Ascending aorta (tissue), 2 donors: ENCODE results near the gene BAIAP2L1. TPM values are rescaled to one million over a fixed set of nuclear protein-coding genes. Genes with fewer than 3 reads are reported as not detected.
"Not testable (repeated sequence)": the region's sequence is repeated elsewhere in the genome, so short reads cannot be mapped to it uniquely, and the experiment has no call there.

Source experiments
- DNase-seq, 2 donors: peaks; one replicate each; pipeline ENCODE4 v3.0.0-alpha.2; 2019; ENCODE audit warnings: low spot score in 2 of 2
- H3K27ac ChIP-seq, 2 donors: fragments of 200-600 bp; sonication (generic); one replicate each; pipeline ENCODE4 v1.5.1; 2016 to 2017; ENCODE audit warnings: mild to moderate bottlenecking in 1 of 2
- H3K27me3 ChIP-seq: fragments of 200-600 bp; sonication (generic); one replicate; pipeline ENCODE4 v1.5.1; 2017
- H3K36me3 ChIP-seq, 2 donors: fragments of 200-600 bp; sonication (generic); one replicate each; pipeline ENCODE4 v1.5.1; 2016
- H3K4me1 ChIP-seq, 2 donors: fragments of 200-600 bp; sonication (generic); one replicate each; pipeline ENCODE4 v1.5.1; 2016 to 2017; ENCODE audit warnings: mild to moderate bottlenecking in 1 of 2
- H3K4me3 ChIP-seq, 2 donors: fragments of 200-600 bp; sonication (generic); one replicate each; pipeline ENCODE4 v1.5.1; 2016 to 2017; ENCODE audit warnings: mild to moderate bottlenecking in 1 of 2
- H3K9me3 ChIP-seq, 2 donors: fragments of 200-600 bp; sonication (generic); one replicate each; pipeline ENCODE4 v1.5.1; 2016
- CTCF ChIP-seq, 3 experiments: fragments of 200-600 bp in 2 of 3; fragments of 450-650 bp in 1 of 3; sonication (generic) in 2 of 3; IDR thresholded peaks; one replicate each; pipeline ENCODE4 v1.5.1; 2016 to 2019; ENCODE audit warnings: antibody characterized with exemption in 3 of 3, mild to moderate bottlenecking in 1 of 3, moderate library complexity in 1 of 3
- intact Hi-C: fragments of 100-400 bp; cut with DNase I; formaldehyde crosslinking; loops from one replicate; pipeline ENCODE4 v1.15.1; 2023
- total RNA-seq: library from RNA; depleted of rRNA; stranded (reverse); fragments of >200 nt; gene quantifications from one replicate; pipeline ENCODE4 v1.1.0, GENCODE V29; 2016

The BAIAP2L1 gene
- total RNA-seq, 1 donor from 2014 or later = 2.8 TPM

DNA sequence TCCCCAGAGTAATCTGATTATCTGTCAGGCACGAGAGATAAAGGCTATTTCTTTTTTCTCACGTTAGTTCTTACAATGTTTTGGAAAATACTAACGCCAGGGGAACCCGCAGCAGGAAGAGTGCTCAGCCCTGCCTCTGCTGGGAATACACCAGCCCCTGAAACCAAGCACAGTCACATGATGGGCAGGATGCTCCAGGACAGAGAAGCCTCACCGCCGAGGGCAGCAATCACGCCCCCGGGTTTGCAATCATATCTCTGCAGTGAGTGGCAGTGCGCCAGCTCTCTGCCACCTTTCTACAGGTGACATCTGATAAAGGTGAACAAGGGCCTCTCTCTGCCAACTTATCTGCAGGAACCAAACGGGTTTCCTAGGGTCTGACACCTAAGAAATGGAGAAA is 79.6 kb downstream of the BAIAP2L1 start:
- no peaks in the 10 kb centered on the region for H3K27me3 ChIP-seq
- H3K27ac ChIP-seq = no peak overlapping the region
- H3K9me3 ChIP-seq = peaks cover 0 to 9% of the 10 kb centered on the region in 2 donors
- DNase-seq = no peak
- no peak overlapping the region for H3K4me3 ChIP-seq
- H3K36me3 ChIP-seq = peaks cover 0 to 4% of the 10 kb centered on the region in 2 donors
- intact Hi-C loops = no loop called here
- no peaks in the 10 kb centered on the region for H3K4me1 ChIP-seq
- no peak for TF ChIP-seq CTCF (IDR thresholded peaks at IDR 0.05)

DNA sequence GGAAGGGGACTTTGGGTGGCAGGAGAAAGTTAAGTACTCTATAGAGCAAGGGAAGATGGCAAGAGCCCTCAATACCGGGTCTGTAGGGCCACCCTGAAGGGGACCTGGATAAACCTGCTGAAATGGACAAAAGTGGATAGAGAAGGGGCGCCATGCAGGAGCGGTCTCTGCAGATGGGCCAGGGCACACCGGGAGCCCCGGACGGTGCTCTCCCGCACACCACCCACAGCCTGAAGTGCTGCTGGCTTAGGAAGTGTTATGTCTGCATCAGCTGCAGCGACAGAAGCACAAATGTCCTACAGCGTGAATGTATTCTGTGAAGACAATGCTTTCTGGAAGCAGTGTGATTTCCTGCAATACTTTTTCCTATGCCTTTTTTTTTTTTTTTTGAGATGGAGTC is 81.7 kb downstream of the BAIAP2L1 start:
- Histone ChIP-seq H3K4me3 (no peak overlapping the region), H3K4me1 (no peaks in the 10 kb centered on the region), H3K27ac (no peak overlapping the region), H3K9me3 (peaks cover 0 to 5% of the 10 kb centered on the region in 2 donors), H3K27me3 (no peaks in the 10 kb centered on the region), H3K36me3 (peaks cover 0 to 4% of the 10 kb centered on the region in 2 donors)
- no peak for DNase-seq
- TF ChIP-seq CTCF (IDR thresholded peaks at IDR 0.05) = no peak
- intact Hi-C loops = no loop called here

- intact Hi-C loops = no loop called here
- no peak for TF ChIP-seq CTCF (IDR thresholded peaks at IDR 0.05)
- no peak for DNase-seq
Measured at GRCh38 chr7:98317366-98318040, 83.4 kb downstream of the BAIAP2L1 start.

GRCh38 chr7:98315994-98316527 is 84.8 kb downstream of the BAIAP2L1 start:
- intact Hi-C loops, H3K4me1 ChIP-seq, H3K27ac ChIP-seq, H3K27me3 ChIP-seq, DNase-seq, H3K4me3 ChIP-seq, H3K36me3 ChIP-seq, H3K9me3 ChIP-seq: not testable (repeated sequence)

More at GRCh38 chr7:98317366-98318040, 83.4 kb downstream of the BAIAP2L1 start:
- Histone ChIP-seq H3K27me3 (no peaks in the 10 kb centered on the region), H3K36me3 (peaks cover 0 to 3% of the 10 kb centered on the region in 2 donors), H3K27ac (no peak overlapping the region), H3K9me3 (no peaks in the 10 kb centered on the region), H3K4me1 (no peaks in the 10 kb centered on the region), H3K4me3 (no peak overlapping the region)

GRCh38 chr7:98315318-98315993 is 85.4 kb downstream of the BAIAP2L1 start:
- H3K9me3 ChIP-seq = no peaks in the 10 kb centered on the region
- H3K27me3 ChIP-seq = no peaks in the 10 kb centered on the region
- intact Hi-C loops = no loop called here
- no peak overlapping the region for H3K4me3 ChIP-seq
- DNase-seq = no peak
- no peak for TF ChIP-seq CTCF (IDR thresholded peaks at IDR 0.05)
- H3K27ac ChIP-seq = no peak overlapping the region
- no peaks in the 10 kb centered on the region for H3K4me1 ChIP-seq
- no peaks in the 10 kb centered on the region for H3K36me3 ChIP-seq

- H3K9me3 ChIP-seq = no peaks in the 10 kb centered on the region
- H3K4me1 ChIP-seq = no peaks in the 10 kb centered on the region
- TF ChIP-seq CTCF (IDR thresholded peaks at IDR 0.05) = no peak
- H3K36me3 ChIP-seq = no peaks in the 10 kb centered on the region
- no peaks in the 10 kb centered on the region for H3K27me3 ChIP-seq
- intact Hi-C loops = no loop called here
- H3K4me3 ChIP-seq = no peak overlapping the region
- no peak for DNase-seq
- H3K27ac ChIP-seq = no peak overlapping the region
Measured at GRCh38 chr7:98314469-98314868, 86.4 kb downstream of the BAIAP2L1 start.
